ENCODE results near the gene CP. TPM values are rescaled to one million over a fixed set of nuclear protein-coding genes. Genes with fewer than 3 reads are reported as not detected.
A peak's percentile ranks its signal among the peaks of the same experiment; 100 is the strongest.

Gene CP
- total and polyA plus RNA-seq, 2 of the 13 experiments (the other 11 are each of a cell fraction or from before 2014, with no cell fraction given): 42.6 to 789 TPM

- no peak for TF ChIP-seq SKI (IDR thresholded peaks at IDR 0.05; ENCODE audit: partially characterized antibody)
- TF ChIP-seq PAF1 (CRISPR knock-in tag; IDR thresholded peaks at IDR 0.05): no peak
- no peak for TF ChIP-seq ZNF362 (CRISPR knock-in tag; IDR thresholded peaks at IDR 0.05; ENCODE audit: borderline replicate concordance)
- no peak for TF ChIP-seq ZIK1 (CRISPR knock-in tag; IDR thresholded peaks at IDR 0.05; ENCODE audit: borderline replicate concordance, low read depth)
- 0 out of 2 replicates have a peak, but pooled peaks have one; percentile 41 for TF ChIP-seq ARID3A (IDR thresholded peaks at IDR 0.05; ENCODE audit: low read depth, low read length)
- no peak for TF ChIP-seq ELF1 (CRISPR knock-in tag; IDR thresholded peaks at IDR 0.05)
- peak; percentile 67; the same call in 1 of the 2 replicates for TF ChIP-seq ETV5 (CRISPR knock-in tag; IDR thresholded peaks at IDR 0.05; ENCODE audit: borderline replicate concordance)
- TF ChIP-seq YY1 (IDR thresholded peaks at IDR 0.05; ENCODE audit: insufficient read depth, insufficient replicate concordance, low read depth, low read length): no peak
- no peak for TF ChIP-seq CHCHD3 (CRISPR knock-in tag; IDR thresholded peaks at IDR 0.05)
- TF ChIP-seq FOXP1 (IDR thresholded peaks at IDR 0.05): no peak
- TF ChIP-seq FOXP1 (CRISPR knock-in tag; IDR thresholded peaks at IDR 0.05): peak; percentile 80; the same call in 1 of the 2 replicates
- TF ChIP-seq, protein P1, sequence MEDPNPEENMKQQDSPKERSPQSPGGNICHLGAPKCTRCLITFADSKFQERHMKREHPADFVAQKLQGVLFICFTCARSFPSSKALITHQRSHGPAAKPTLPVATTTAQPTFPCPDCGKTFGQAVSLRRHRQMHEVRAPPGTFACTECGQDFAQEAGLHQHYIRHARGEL (CRISPR knock-in tag; IDR thresholded peaks at IDR 0.05): no peak
- TF ChIP-seq FOXO1 (CRISPR knock-in tag; IDR thresholded peaks at IDR 0.05): 0 out of 2 replicates have a peak, but pooled peaks have one; percentile 32
- no peak for TF ChIP-seq ETV6 (CRISPR knock-in tag; conservative IDR thresholded peaks at IDR 0.05)
- no peak for TF ChIP-seq ZNF276 (CRISPR knock-in tag; IDR thresholded peaks at IDR 0.05; ENCODE audit: low read depth)
- TF ChIP-seq ZNF687 (CRISPR knock-in tag; IDR thresholded peaks at IDR 0.05): no peak
- TF ChIP-seq JARID2 (CRISPR knock-in tag; IDR thresholded peaks at IDR 0.05; ENCODE audit: insufficient replicate concordance): no peak
- TF ChIP-seq BATF2 (CRISPR knock-in tag; IDR thresholded peaks at IDR 0.05): no peak
- peak; percentile 87 for TF ChIP-seq TCF7L2 (IDR thresholded peaks at IDR 0.05; ENCODE audit: low read depth, low read length)
- TF ChIP-seq HHEX (CRISPR knock-in tag; IDR thresholded peaks at IDR 0.05): 0 out of 2 replicates have a peak, but pooled peaks have one; percentile 33
- TF ChIP-seq RARA (CRISPR knock-in tag; IDR thresholded peaks at IDR 0.05): peak; percentile 44; the same call in 1 of the 2 replicates
Observed at GRCh38 chr3:149204390-149204991, 17.1 kb downstream of the CP start (continued).

Data from HepG2 (cell line).